Stimulated activated CD4-positive, alpha-beta T cell treated with anti-CD3 and anti-CD28 coated beads, Interleukin-4, amount 100 ng/mL, for 48 hours (primary cell): Measurements from ENCODE around the gene FKBP1C.
"Not testable (repeated sequence)": the region's sequence is repeated elsewhere in the genome, so short reads cannot be mapped to it uniquely, and the experiment has no call there.

Experiments used
- DNase-seq, 2 donors: peaks; one replicate each; pipeline ENCODE4 v3.0.0-alpha.2; 2020; ENCODE audit warnings: low read depth in 2 of 2

The FKBP1C gene

GRCh38 chr6:63211343-63211742, at the start of gene FKBP1C:
Gene FKBP1C, plus strand, starts transcription at chr6:63211469.
- DNase-seq: not testable (repeated sequence)

GRCh38 chr6:63164047-63164803, 47.0 kb upstream of the FKBP1C start:
- DNase-seq: not testable (repeated sequence)

GRCh38 chr6:63174173-63174572, 37.1 kb upstream of the FKBP1C start:
- DNase-seq: no peak

- DNase-seq: no peak
These were observed 35.1 kb upstream of the FKBP1C start for GRCh38 chr6:63176181-63176580.

- no peak for DNase-seq
These were observed 30.9 kb upstream of the FKBP1C start for GRCh38 chr6:63180367-63180766.

- DNase-seq: no peak
These were observed 24.3 kb upstream of the FKBP1C start for GRCh38 chr6:63186970-63187369.

- DNase-seq: no peak
These were observed 22.4 kb upstream of the FKBP1C start for GRCh38 chr6:63188828-63189227.

- no peak for DNase-seq
These were observed 17.9 kb upstream of the FKBP1C start for GRCh38 chr6:63193324-63193723.

GRCh38 chr6:63197741-63198140, 13.5 kb upstream of the FKBP1C start:
- no peak for DNase-seq

GRCh38 chr6:63213325-63213724, 2.1 kb downstream of the FKBP1C start:
- DNase-seq: no peak

GRCh38 chr6:63214816-63215215, 3.5 kb downstream of the FKBP1C start:
- no peak for DNase-seq

- DNase-seq: no peak
These were observed 12.9 kb downstream of the FKBP1C start for GRCh38 chr6:63224179-63224578.

GRCh38 chr6:63225987-63226386, 14.7 kb downstream of the FKBP1C start:
- DNase-seq: not testable (repeated sequence)

- DNase-seq: not testable (repeated sequence)
These were observed 16.9 kb downstream of the FKBP1C start for GRCh38 chr6:63227928-63228894.

- not testable (repeated sequence) for DNase-seq
These were observed 18.8 kb downstream of the FKBP1C start for GRCh38 chr6:63230027-63230426.

- not testable (repeated sequence) for DNase-seq
These were observed 19.2 kb downstream of the FKBP1C start for GRCh38 chr6:63230511-63230910.

GRCh38 chr6:63236398-63236817, 25.1 kb downstream of the FKBP1C start:
- DNase-seq: no peak

- DNase-seq: no peak
These were observed 34.2 kb downstream of the FKBP1C start for GRCh38 chr6:63245420-63245819.

- DNase-seq: no peak
These were observed 34.6 kb downstream of the FKBP1C start for GRCh38 chr6:63245909-63246308.

GRCh38 chr6:63246581-63246980, 35.3 kb downstream of the FKBP1C start:
- no peak for DNase-seq

- DNase-seq: no peak
These were observed 38.7 kb downstream of the FKBP1C start for GRCh38 chr6:63249875-63250482.

GRCh38 chr6:63259153-63259552, 47.9 kb downstream of the FKBP1C start:
- no peak for DNase-seq
